AG09309 (cell line): ENCODE data around the gene EMC10.

ENCODE experiments used
- DNase-seq: peaks from one replicate; pipeline ENCODE4 v3.0.0-alpha.2; 2010; ENCODE audit warnings: low read depth
- H3K4me3 ChIP-seq: 2 replicates; pipeline ENCODE4 v1.5.1; 2011; ENCODE audit warnings: mild to moderate bottlenecking, low read depth, low read length, moderate library complexity; ENCODE audit not compliant: control insufficient read depth
- TF ChIP-seq, protein P1 (sequence below): IDR thresholded peaks from 2 replicates; pipeline ENCODE4 v1.5.1; 2011; ENCODE audit warnings: mild to moderate bottlenecking, low read depth, low read length, inconsistent platforms; ENCODE audit not compliant: insufficient read depth, control insufficient read depth; ENCODE audit errors: missing control alignments

The EMC10 gene

GRCh38 chr19:50510121-50510670, 33.9 kb downstream of the EMC10 start:
- no peak for DNase-seq
- TF ChIP-seq, protein P1, sequence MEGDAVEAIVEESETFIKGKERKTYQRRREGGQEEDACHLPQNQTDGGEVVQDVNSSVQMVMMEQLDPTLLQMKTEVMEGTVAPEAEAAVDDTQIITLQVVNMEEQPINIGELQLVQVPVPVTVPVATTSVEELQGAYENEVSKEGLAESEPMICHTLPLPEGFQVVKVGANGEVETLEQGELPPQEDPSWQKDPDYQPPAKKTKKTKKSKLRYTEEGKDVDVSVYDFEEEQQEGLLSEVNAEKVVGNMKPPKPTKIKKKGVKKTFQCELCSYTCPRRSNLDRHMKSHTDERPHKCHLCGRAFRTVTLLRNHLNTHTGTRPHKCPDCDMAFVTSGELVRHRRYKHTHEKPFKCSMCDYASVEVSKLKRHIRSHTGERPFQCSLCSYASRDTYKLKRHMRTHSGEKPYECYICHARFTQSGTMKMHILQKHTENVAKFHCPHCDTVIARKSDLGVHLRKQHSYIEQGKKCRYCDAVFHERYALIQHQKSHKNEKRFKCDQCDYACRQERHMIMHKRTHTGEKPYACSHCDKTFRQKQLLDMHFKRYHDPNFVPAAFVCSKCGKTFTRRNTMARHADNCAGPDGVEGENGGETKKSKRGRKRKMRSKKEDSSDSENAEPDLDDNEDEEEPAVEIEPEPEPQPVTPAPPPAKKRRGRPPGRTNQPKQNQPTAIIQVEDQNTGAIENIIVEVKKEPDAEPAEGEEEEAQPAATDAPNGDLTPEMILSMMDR, result no peak
- H3K4me3 ChIP-seq, result peak overlapping the region; percentile 70

DNA sequence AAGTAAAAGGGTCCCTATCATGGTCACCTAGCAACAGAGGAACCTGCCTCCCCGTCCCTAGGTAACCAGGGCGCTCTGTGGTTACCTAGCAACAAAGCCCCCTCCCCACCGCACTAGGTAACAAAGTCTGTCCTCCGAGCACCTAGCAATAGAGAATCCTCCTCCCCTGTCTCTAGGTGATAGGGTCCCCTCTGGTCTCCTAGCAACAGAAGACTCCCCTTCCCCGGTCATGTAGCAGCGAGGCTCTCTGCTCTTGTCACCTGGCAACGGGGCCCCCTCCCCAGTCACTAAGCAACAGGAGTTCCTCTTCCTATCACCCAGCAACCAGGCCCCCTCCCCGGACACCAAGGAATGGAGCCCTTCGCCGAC, 34.4 kb downstream of the EMC10 start:
- DNase-seq, result no peak
- peak overlapping the region; percentile 70 for H3K4me3 ChIP-seq
- TF ChIP-seq, protein P1, result no peak

GRCh38 chr19:50511069-50511822, 34.9 kb downstream of the EMC10 start, which contains the start of gene JOSD2:
Gene JOSD2, minus strand, starts transcription at chr19:50511191. Its CDS starts 760 bp downstream, at chr19:50510431.
- DNase-seq, result peak; percentile 94
- peak within 1 kb of the TSS; percentile 70 for H3K4me3 ChIP-seq
- TF ChIP-seq, protein P1, result no peak

GRCh38 chr19:50512112-50512998, 36.0 kb downstream of the EMC10 start:
- DNase-seq, result no peak
- H3K4me3 ChIP-seq, result no peak overlapping the region
- TF ChIP-seq, protein P1, result no peak

DNA sequence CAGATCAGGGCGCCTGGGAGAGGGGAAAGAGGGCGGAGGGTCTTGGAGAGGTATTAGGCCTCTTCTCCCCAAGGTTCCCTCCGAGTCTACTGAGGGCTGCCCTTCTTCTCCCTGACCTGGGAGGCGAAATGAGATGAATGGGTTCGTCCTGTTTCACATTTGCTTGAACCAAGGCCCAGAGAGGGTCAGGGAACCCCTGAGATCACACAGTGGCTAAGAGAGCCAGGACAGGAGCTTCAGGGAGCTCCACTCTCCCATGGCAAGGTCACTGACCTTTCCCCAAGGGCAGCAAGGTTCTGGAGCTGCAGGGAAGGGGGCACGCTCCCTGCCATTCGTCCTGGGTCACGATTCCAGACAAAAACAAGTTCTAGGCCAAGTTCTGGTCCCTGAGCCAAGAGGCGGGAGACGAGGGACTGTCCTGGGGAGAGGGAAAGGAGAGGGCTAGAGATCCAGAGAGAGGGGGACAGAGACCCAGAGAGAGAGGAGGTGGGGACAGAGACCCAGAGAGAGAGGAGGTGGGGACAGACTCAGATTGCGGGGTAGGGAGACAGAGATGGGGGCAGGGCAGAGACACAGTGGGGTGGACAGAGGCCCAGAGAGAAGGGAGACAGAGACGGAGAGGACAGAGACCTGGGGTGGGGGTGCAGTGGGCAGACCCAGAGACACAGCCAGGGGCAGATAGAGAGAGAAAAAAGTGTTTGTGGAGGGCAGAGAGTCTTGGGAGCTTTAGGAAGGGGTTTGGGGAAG, 36.9 kb downstream of the EMC10 start:
- DNase-seq, result no peak
- H3K4me3 ChIP-seq, result no peak overlapping the region
- TF ChIP-seq, protein P1, result no peak
